HCT116 (cell line): Measurements from ENCODE around the gene SLC22A23. TPM values are rescaled to one million over a fixed set of nuclear protein-coding genes. Genes with fewer than 3 reads are reported as not detected.

Experiments used
- ATAC-seq: fragments of 200-7000 bp; cut with Tn5 transposase; 2 replicates; pipeline ENCODE4 v1.9.1; 2020; ENCODE audit warnings: mild to moderate bottlenecking, moderate library complexity
- BruUV-seq: library from RNA; stranded (reverse); fragments of 400-500 nt; replicated peaks from 2 replicates; lab custom pipeline; 2021; lab: Mats Ljungman, UMichigan
- CTCF ChIA-PET: fragments of 300-600 bp; sonication (Branson Sonifier 250); formaldehyde crosslinking; loops from one replicate; lab custom pipeline; 2021; ENCODE audit warnings: antibody characterized with exemption; lab: Charles Lee
- POLR2A ChIA-PET: fragments of 300-600, 350-600 bp; sonication (Branson Sonifier 250); formaldehyde crosslinking; loops from one replicate; lab custom pipeline; 2021; ENCODE audit warnings: antibody characterized with exemption; lab: Charles Lee
- RAD21 ChIA-PET, 2 experiments: fragments of 300-600 bp; sonication (Branson Sonifier 250); formaldehyde crosslinking; loops; one replicate each; lab custom pipeline; 2023; ENCODE audit warnings: low total read pairs in 2 of 2; ENCODE audit not compliant: uncharacterized antibody in 2 of 2, unreplicated experiment in 2 of 2, low non-redundant PET in 1 of 2; lab: Charles Lee
- DNase-seq: peaks from one replicate; pipeline ENCODE4 v3.0.0-alpha.2; 2010; ENCODE audit warnings: low read depth, low spot score
- H2AFZ ChIP-seq: fragments of 200-600 bp; shearing (Covaris generic), sonication (generic); 2 replicates; pipeline ENCODE4 v1.6.1; 2017; ENCODE audit warnings: low read depth, mixed run types, mixed read lengths, antibody characterized with exemption, low read length; ENCODE audit not compliant: poor library complexity, severe bottlenecking
- H3K27ac ChIP-seq: 2 replicates; pipeline ENCODE4 v1.5.1; 2012; ENCODE audit warnings: low read depth, low read length
- H3K27me3 ChIP-seq: fragments of 200-600 bp; sonication (generic); 2 replicates; pipeline ENCODE4 v1.6.1; 2016; ENCODE audit warnings: mixed run types, low read length, mixed read lengths; ENCODE audit not compliant: insufficient read depth
- H3K36me3 ChIP-seq, 2 experiments: fragments of 200-500 bp in 1 of 2; fragments of 200-600 bp in 1 of 2; sonication (Bioruptor generic) in 1 of 2; sonication (generic) in 1 of 2; 2 replicates each; pipeline versions ENCODE4 v1.5.1 to v1.6.1; 2014 to 2016; ENCODE audit warnings: low read length in 2 of 2, inconsistent platforms in 1 of 2, mixed read lengths in 1 of 2, mixed run types in 1 of 2; ENCODE audit not compliant: insufficient read depth in 2 of 2, control insufficient read depth in 1 of 2
- H3K4me1 ChIP-seq, 2 experiments: fragments of 200-600 bp in 1 of 2; sonication (generic) in 1 of 2; 2 replicates each; pipeline versions ENCODE4 v1.5.1 to v1.6.1; 2012 to 2017; ENCODE audit warnings: low read length in 2 of 2, inconsistent platforms in 1 of 2, mild to moderate bottlenecking in 1 of 2, mixed read lengths in 1 of 2, mixed run types in 1 of 2, moderate library complexity in 1 of 2; ENCODE audit not compliant: insufficient read depth in 2 of 2, control insufficient read depth in 1 of 2
- H3K4me2 ChIP-seq: fragments of 200-600 bp; sonication (generic); 2 replicates; pipeline ENCODE4 v1.6.1; 2017; ENCODE audit warnings: mixed run types, low read length, mixed read lengths
- H3K4me3 ChIP-seq, 2 experiments: fragments of 200-600 bp in 1 of 2; sonication (generic) in 1 of 2; replicated peaks in 1 of 2; 2 replicates each; pipeline ENCODE4 v1.5.1; 2011 to 2016; ENCODE audit warnings: low read length in 2 of 2, control low read depth in 1 of 2, low read depth in 1 of 2, mild to moderate bottlenecking in 1 of 2, mixed read lengths in 1 of 2, mixed run types in 1 of 2
- H3K79me2 ChIP-seq: fragments of 200-600 bp; sonication (generic); 2 replicates; pipeline ENCODE4 v1.6.1; 2017; ENCODE audit warnings: mild to moderate bottlenecking, mixed run types, low read length, moderate library complexity, mixed read lengths; ENCODE audit not compliant: insufficient read depth
- H3K9ac ChIP-seq: fragments of 200-600 bp; sonication (generic); 2 replicates; pipeline ENCODE4 v1.6.1; 2016; ENCODE audit warnings: low read length, mixed read lengths
- H3K9me2 ChIP-seq: fragments of 200-600 bp; sonication (generic), shearing (Covaris generic); 2 replicates; pipeline ENCODE4 v1.6.1; 2017; ENCODE audit warnings: mixed run types, mild to moderate bottlenecking, moderate library complexity; ENCODE audit not compliant: insufficient read depth
- H3K9me3 ChIP-seq, 2 experiments: fragments of 200-500 bp in 1 of 2; fragments of 200-600 bp in 1 of 2; sonication (Bioruptor generic) in 1 of 2; sonication (generic) in 1 of 2; 2 replicates each; pipeline ENCODE4 v1.6.1; 2014 to 2017; ENCODE audit warnings: low read length in 2 of 2, mixed read lengths in 2 of 2, inconsistent platforms in 1 of 2, low read depth in 1 of 2, mild to moderate bottlenecking in 1 of 2, mixed run types in 1 of 2, moderate library complexity in 1 of 2; ENCODE audit not compliant: control insufficient read depth in 1 of 2, insufficient read depth in 1 of 2
- H4K20me1 ChIP-seq: fragments of 200-600 bp; sonication (generic), shearing (Covaris generic); 2 replicates; pipeline ENCODE4 v1.6.1; 2017; ENCODE audit warnings: mixed run types, mild to moderate bottlenecking, moderate library complexity; ENCODE audit not compliant: insufficient read depth
- ATF3 ChIP-seq: IDR thresholded peaks from 2 replicates; pipeline ENCODE4 v1.6.1; 2012
- CBX3 ChIP-seq: IDR thresholded peaks from 2 replicates; pipeline ENCODE4 v1.6.1; 2012; ENCODE audit warnings: low read depth
- CEBPB ChIP-seq: IDR thresholded peaks from 2 replicates; pipeline ENCODE4 v1.6.1; 2012; ENCODE audit warnings: low read depth
- CTCF ChIP-seq, 3 experiments: fragments of 200-600 bp in 1 of 3; sonication (generic) in 1 of 3; IDR thresholded peaks in 2 of 3; conservative IDR thresholded peaks in 1 of 3; 2 replicates each; pipeline ENCODE4 v1.5.1; 2012 to 2017; ENCODE audit warnings: low read depth in 2 of 3, low read length in 2 of 3, antibody characterized with exemption in 1 of 3, borderline replicate concordance in 1 of 3, control low read depth in 1 of 3, mild to moderate bottlenecking in 1 of 3, mixed read lengths in 1 of 3, mixed run types in 1 of 3, moderate library complexity in 1 of 3; ENCODE audit not compliant: insufficient read depth in 1 of 3
- EGR1 ChIP-seq: IDR thresholded peaks from 2 replicates; pipeline ENCODE4 v1.6.1; 2012; ENCODE audit warnings: low read depth
- ELF1 ChIP-seq: IDR thresholded peaks from 2 replicates; pipeline ENCODE4 v1.6.1; 2012; ENCODE audit warnings: low read depth, borderline replicate concordance
- EZH2 ChIP-seq: fragments of 200-600 bp; sonication (generic); IDR thresholded peaks from 2 replicates; pipeline ENCODE4 v1.6.1; 2017; ENCODE audit warnings: antibody characterized with exemption, mixed run types
- EZH2phosphoT487 ChIP-seq: fragments of 200-600 bp; IDR thresholded peaks from 2 replicates; pipeline ENCODE4 v1.6.1; 2018; ENCODE audit warnings: antibody characterized with exemption, borderline replicate concordance
- FOSL1 ChIP-seq: IDR thresholded peaks from 2 replicates; pipeline ENCODE4 v1.6.1; 2012; ENCODE audit warnings: low read depth
- JUND ChIP-seq: IDR thresholded peaks from 2 replicates; pipeline ENCODE4 v1.6.1; 2012
- MAX ChIP-seq: IDR thresholded peaks from 2 replicates; pipeline ENCODE4 v1.6.1; 2012
- POLR2A ChIP-seq: IDR thresholded peaks from 2 replicates; pipeline ENCODE4 v1.7.0; 2011; ENCODE audit warnings: borderline replicate concordance; ENCODE audit not compliant: insufficient read depth, insufficient read length; ENCODE audit errors: extremely low read depth
- RAD21 ChIP-seq: IDR thresholded peaks from 2 replicates; pipeline ENCODE4 v1.6.1; 2012; ENCODE audit warnings: low read depth, mild to moderate bottlenecking
- REST ChIP-seq: IDR thresholded peaks from 2 replicates; pipeline ENCODE4 v1.6.1; 2012; ENCODE audit warnings: low read depth
- SIN3A ChIP-seq: IDR thresholded peaks from 2 replicates; pipeline ENCODE4 v1.6.1; 2012; ENCODE audit warnings: low read depth
- SP1 ChIP-seq: IDR thresholded peaks from 2 replicates; pipeline ENCODE4 v1.6.1; 2012; ENCODE audit warnings: low read depth
- TCF7L2 ChIP-seq: IDR thresholded peaks from 2 replicates; pipeline ENCODE4 v1.7.0; 2011; ENCODE audit warnings: borderline replicate concordance, inconsistent platforms; ENCODE audit not compliant: insufficient read depth, insufficient read length; ENCODE audit errors: extremely low read depth
- YY1 ChIP-seq: IDR thresholded peaks from 2 replicates; pipeline ENCODE4 v1.6.1; 2011; ENCODE audit warnings: low read length, low read depth, moderate library complexity, mild to moderate bottlenecking; ENCODE audit not compliant: insufficient replicate concordance; ENCODE audit errors: extremely low read depth
- ZBTB33 ChIP-seq: IDR thresholded peaks from 2 replicates; pipeline ENCODE4 v1.6.1; 2011; ENCODE audit warnings: mild to moderate bottlenecking, low read length, moderate library complexity; ENCODE audit not compliant: insufficient replicate concordance; ENCODE audit errors: extremely low read depth
- intact Hi-C: fragments of 100-400 bp; cut with micrococcal nuclease; formaldehyde crosslinking; loops from 2 replicates; pipeline ENCODE4 v1.10.0; 2022
- total RNA-seq: library from RNA; stranded (reverse); gene quantifications from one replicate; pipeline ENCODE4 v1.2.1, GENCODE V29; 2021; ENCODE audit not compliant: unreplicated experiment

Gene SLC22A23
- total RNA-seq, 1 experiment from 2014 or later = 11.5 TPM

GRCh38 chr6:3357678-3358077 is 99.2 kb downstream of the SLC22A23 start:
- POLR2A ChIA-PET = no interaction called here

More at GRCh38 chr6:3357678-3358077, 99.2 kb downstream of the SLC22A23 start:
- DNase-seq = no peak
- BruUV-seq = no TSS peak
- Histone ChIP-seq H4K20me1 (no peaks in the 10 kb centered on the region), H3K9me2 (no peaks in the 10 kb centered on the region), H3K4me1 (peaks cover 32 to 52% of the 10 kb centered on the region in 2 experiments), H3K27ac (no peak overlapping the region), H2AFZ (no peak overlapping the region), H3K4me2 (no peak overlapping the region), H3K9ac (no peak overlapping the region), H3K79me2 (no peaks in the 10 kb centered on the region), H3K4me3 (no peak overlapping the region), H3K27me3 (no peaks in the 10 kb centered on the region), H3K36me3 (no peaks in the 10 kb centered on the region), H3K9me3 (no peaks in the 10 kb centered on the region)
- intact Hi-C loops = no loop called here
- no peak for ATAC-seq
- no peak for TF ChIP-seq CTCF (IDR thresholded peaks at IDR 0.05 in 2 of 3, conservative IDR thresholded peaks at IDR 0.05 in 1 of 3; ENCODE audit: borderline replicate concordance in 1 of 3, insufficient read depth in 1 of 3, low read depth in 2 of 3, low read length in 2 of 3)
- TF ChIP-seq EZH2phosphoT487 = no peak
- TF ChIP-seq ZBTB33 = no peak
- no peak for TF ChIP-seq ELF1
- no peak for TF ChIP-seq TCF7L2
- TF ChIP-seq YY1 = no peak
- no peak for TF ChIP-seq POLR2A
- no peak for TF ChIP-seq CBX3
- no peak for TF ChIP-seq SP1
- no peak for TF ChIP-seq RAD21
- TF ChIP-seq MAX = no peak
- no peak for TF ChIP-seq SIN3A
- no peak for TF ChIP-seq EGR1
- TF ChIP-seq CEBPB = no peak
- TF ChIP-seq JUND = no peak
- no peak for TF ChIP-seq REST
- TF ChIP-seq ATF3 = no peak
- TF ChIP-seq FOSL1 = no peak
- TF ChIP-seq EZH2 = no peak
- RAD21 ChIA-PET = no interaction called here
- CTCF ChIA-PET = no interaction called here
